ENCODE measurements around the gene GAS1.

The GAS1 gene

GRCh38 chr9:86965636-86966395, 18.5 kb upstream of the GAS1 start:
- DNase-seq (ENCODE audit: low read depth, low spot score), result no peak

GRCh38 chr9:86962692-86963091, 15.4 kb upstream of the GAS1 start:
- DNase-seq (ENCODE audit: low read depth, low spot score), result no peak

DNA sequence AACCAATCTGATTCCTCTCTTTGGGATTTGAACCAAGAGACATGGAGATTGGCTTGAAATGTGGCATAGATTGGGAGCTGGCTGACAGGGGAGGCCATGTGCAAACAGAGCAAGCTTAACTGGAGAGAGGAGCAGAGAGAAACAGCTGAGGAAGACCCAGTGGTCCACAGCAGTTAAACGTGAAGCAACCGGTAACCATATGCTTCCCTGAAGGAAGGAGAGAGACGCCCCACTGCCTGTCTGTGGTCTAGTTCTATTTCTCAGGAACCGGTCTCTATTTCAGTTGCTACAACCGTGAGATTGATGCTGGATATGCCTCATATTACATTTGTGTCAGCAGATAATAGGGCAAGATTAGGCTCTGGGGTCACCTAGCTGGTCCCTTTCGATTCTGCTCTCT, 13.6 kb upstream of the GAS1 start:
- no peak for DNase-seq (ENCODE audit: low read depth, low spot score)

GRCh38 chr9:86958203-86958602, 10.9 kb upstream of the GAS1 start:
- DNase-seq (ENCODE audit: low read depth, low spot score), result no peak

GRCh38 chr9:86955561-86955960, 8.3 kb upstream of the GAS1 start:
- DNase-seq (ENCODE audit: low read depth, low spot score), result no peak

DNA sequence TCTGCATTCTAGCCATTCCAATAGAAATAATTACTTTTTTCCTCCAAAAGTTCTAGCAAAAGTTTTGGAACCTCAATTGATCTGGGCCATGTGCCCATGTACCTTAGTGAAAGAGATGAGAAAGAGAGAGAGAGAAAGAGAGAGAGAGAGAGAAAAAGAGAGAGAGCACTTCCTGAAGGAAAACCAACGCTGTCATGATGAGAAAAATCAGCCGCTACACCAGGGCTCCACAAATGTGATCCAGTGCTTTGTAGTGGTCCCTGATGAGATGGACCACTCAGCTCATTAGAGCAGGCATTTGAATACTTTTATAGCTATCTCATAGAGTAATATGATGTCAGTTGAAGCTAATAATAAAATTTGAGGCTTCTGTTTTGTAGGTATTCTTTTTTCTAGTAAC, 7.7 kb upstream of the GAS1 start:
- no peak for DNase-seq (ENCODE audit: low read depth, low spot score)

GRCh38 chr9:86953181-86953580, 5.9 kb upstream of the GAS1 start:
- no peak for DNase-seq (ENCODE audit: low read depth, low spot score)

DNA sequence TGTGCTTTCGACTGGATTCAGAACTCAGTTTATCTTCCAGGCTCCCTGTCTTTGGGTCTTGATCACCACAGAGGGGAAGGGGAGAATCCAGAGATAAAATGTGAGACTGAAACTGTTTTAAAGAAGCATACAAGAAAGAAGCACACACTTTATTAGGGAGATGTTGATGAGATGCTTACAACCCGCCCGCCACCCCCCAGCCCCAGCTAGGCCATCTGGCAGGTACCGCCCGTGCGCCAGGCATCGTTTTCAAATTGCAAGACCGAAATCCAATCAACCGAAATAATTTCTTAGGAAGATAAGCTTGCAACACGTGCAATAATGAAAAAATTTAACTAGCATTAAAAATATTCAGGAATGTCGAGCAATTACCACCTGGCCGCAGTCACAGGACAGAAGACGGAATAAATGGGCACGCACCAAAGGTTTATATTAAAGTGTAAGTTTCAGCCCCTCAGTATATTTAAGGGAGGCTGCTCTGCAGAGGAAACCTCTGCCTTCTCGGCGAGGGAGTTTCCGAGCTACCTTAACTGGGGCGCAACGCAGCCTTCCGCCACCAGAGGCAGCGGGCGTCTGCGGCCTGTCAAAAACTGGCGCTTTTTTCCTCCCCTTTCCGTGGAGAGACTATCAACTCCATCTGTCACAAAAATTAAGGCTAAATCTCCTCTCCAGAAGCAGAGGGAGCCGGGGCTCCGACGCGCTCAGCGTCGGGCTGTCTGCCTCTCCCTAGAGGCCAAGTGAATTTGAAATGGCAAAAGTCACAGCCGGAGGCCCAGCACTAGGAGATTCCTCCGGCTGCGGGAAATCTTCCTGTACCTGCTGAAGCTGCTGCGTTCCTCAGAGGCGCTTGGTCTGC, 996 bp upstream of the GAS1 start:
- DNase-seq (ENCODE audit: low read depth, low spot score), result peak; percentile 67

- DNase-seq (ENCODE audit: low read depth, low spot score), result no peak
Observed at GRCh38 chr9:86946201-86947145, 833 bp downstream of the GAS1 start.

DNA sequence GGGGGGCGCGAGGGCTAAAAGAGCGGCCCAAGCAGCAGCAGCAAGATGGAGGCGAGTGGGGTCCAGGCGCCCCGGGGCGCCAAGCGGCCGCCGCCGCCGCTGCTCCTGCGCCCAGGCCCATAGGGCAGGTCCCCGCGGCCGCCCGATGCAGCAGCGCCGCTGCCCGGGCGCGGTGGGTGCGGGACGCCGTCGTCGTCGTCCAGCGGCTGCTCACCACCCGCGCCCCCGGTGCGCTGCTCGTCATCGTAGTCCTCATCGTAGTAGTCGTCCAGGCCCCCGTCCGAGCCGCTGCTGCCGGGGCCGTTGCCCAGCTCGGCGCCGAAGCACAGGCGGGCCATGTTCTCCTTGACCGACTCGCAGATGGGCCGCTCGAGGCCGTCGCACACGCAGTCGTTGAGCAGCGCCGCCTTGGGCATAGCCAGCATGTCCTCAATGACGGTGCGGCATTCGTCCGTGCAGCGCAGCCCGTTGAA, 1.5 kb downstream of the GAS1 start:
- DNase-seq (ENCODE audit: low read depth, low spot score), result no peak

- DNase-seq (ENCODE audit: low read depth, low spot score), result no peak
Observed at GRCh38 chr9:86944796-86945727, 2.2 kb downstream of the GAS1 start.

DNA sequence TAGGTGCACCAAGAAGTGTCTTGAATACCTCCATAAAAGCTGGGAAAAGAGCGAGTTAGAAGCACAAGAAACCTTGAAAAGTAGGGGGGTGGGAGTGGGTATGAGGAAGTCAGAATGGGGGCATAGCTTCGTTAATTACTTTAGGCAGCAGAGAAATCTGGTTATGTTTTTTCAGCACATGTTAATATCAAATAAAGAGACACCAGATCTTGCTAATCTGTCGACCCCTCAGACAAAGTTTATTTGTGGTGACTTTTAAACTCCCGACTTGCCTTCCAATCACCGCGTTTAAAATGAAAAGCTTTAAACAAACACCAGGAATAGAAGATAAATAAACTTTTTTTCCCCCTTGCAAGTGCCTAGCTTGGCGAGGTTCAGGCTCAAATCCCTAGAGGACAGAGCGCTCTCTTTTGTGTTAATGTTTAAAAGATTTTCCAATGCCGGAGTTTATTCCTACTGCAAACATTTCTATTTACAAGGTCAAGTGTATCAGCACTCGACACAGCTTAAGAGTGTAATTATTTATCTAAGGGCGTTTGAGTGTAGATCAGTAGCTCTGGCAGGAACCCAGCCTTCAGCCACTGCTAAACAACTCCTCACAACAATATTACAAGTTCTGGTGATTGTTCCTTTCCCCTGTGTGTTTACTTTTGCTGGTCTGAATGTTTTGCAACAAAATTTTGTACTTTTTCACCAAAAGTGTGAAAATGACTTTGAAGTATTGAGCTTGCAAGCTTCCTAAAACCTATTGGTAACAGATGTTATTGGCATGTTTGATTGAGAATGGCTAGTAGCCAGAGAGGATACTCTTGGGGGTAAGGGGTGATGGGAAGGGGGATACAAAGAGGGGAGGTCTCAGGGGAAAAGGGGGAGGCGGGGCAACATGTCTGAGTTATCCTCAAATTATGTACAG, 3.8 kb downstream of the GAS1 start:
- DNase-seq (ENCODE audit: low read depth, low spot score), result no peak

DNA sequence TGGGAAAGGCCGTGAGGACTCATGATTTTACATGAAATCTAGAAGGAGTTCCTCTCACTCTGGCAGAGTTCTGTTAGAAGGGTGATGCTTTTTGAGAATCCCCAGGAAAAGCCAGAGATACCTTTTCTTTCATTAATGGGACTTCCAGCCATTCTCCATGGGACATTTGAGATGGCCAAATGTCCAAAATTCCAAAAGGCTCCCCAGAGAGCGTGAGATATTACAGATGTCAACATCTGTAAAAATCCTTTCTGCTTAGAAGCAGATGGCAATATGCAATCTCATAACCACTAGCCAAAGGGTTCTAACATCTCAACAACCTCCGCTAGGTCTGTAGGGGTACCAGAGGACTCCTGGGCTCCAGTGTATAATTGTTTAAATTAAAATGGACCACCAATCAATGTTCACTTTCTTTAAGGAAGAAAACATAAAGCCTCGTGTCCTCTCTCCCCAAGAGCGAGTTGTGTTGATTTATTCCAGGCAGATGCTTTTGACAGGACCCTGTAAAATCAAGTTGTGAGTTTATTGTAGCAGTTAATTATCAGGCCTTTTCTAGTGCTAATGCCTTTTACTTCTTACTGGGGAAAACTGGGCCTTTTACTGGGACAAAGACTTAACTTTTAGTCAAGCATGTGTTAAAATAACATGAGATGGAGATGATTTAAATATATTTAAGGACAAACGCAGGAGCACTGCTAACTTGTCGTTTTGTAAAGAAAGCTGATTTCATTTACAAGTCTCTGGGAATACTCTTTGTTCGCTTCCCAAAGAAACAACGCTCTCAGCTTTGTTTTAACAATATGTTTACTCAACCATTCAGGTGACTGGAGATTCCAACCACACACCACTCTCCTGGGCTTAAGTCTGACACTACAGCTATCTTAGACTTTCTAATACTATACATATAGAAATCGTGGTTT, 4.8 kb downstream of the GAS1 start:
- DNase-seq (ENCODE audit: low read depth, low spot score), result no peak

- DNase-seq (ENCODE audit: low read depth, low spot score), result no peak
Observed at GRCh38 chr9:86941197-86941596, 6.1 kb downstream of the GAS1 start.

DNA sequence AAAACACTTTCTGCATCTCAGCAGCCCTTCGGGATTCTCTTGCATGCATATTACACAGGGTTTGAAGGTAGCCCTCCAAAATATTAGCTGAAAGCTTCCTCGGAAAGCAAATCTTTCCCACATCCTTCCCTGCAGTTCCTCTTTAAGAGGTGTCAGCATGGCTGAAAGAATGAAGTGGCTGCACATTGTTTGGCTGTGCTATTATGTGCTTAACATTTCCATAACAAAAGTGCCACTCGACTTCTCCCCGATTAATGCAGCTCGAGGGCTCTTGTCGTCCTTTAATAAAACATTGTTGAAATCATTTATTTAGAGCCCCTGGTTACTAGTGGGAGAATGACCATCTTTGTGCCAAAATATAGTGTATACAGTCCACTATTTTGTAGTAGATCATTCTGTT, 6.5 kb downstream of the GAS1 start:
- no peak for DNase-seq (ENCODE audit: low read depth, low spot score)

DNA sequence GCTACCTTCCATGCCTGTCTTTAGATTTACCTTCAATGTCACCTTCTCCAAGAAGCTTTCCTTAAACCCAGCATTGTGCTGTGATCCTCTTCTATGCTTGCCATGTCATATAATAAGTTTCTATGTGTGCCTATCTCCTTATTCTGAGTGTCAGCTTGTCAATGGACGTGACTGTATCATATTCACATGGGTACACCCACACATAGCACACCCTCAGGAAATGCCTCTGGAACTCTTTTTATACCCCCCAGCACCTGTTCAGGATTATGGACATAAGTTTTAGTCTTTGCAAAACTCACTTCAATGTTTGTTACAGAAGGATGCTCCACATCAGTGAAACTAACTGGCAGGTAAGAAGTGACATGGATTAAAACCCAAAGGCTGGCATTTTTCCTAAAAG, 7.4 kb downstream of the GAS1 start:
- DNase-seq (ENCODE audit: low read depth, low spot score), result no peak

DNA sequence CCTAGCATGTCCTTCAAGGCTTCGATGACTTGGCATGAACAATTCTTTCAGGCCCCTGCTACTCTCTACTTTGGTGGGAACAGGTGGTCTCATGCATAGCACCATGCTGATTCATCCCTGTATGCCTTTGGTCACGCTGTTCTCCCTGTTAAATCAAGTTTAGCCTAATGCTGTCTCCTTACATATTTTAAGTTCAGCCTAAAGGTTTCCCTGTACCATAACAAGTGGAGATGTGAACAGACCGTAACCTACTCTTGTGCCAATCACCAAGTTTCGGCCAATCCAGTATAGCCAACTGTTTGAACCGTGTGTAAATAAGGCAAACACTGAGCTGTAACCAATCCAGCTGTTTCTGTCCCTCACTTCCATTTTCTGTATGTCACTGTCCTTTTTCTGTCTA, 8.0 kb downstream of the GAS1 start:
- no peak for DNase-seq (ENCODE audit: low read depth, low spot score)

GRCh38 chr9:86938780-86939179, 8.5 kb downstream of the GAS1 start:
- no peak for DNase-seq (ENCODE audit: low read depth, low spot score)

GRCh38 chr9:86926145-86926544, 21.2 kb downstream of the GAS1 start:
- no peak for DNase-seq (ENCODE audit: low read depth, low spot score)

Measured in smooth muscle cell of the brain vasculature (primary cell).